CD4-positive, CD25-positive, alpha-beta regulatory T cell (primary cell): ENCODE measurements around the gene RASSF10. TPM values are rescaled to one million over a fixed set of nuclear protein-coding genes. Genes with fewer than 3 reads are reported as not detected.

Source experiments
- ATAC-seq, 2 donors: fragments of 150-1000 bp; cut with Tn5 transposase; one replicate each; pipeline ENCODE4 v1.10.0; 2021; ENCODE audit warnings: low read depth in 2 of 2, moderate number of reproducible peaks in 2 of 2, moderate library complexity in 1 of 2
- DNase-seq, 3 donors: peaks; one replicate each; pipeline versions ENCODE4 v3.0.0 to v3.0.0-alpha.2; 2012 to 2022; ENCODE audit warnings: mixed read lengths in 1 of 3
- H3K27ac ChIP-seq: one replicate; pipeline ENCODE4 v1.7.0; 2013; ENCODE audit warnings: mild to moderate bottlenecking, low read length; ENCODE audit not compliant: insufficient read depth, poor library complexity, severe bottlenecking
- H3K27me3 ChIP-seq: one replicate; pipeline ENCODE4 v1.7.0; 2013; ENCODE audit warnings: low read length; ENCODE audit not compliant: control insufficient read depth, insufficient read depth
- H3K36me3 ChIP-seq: one replicate; pipeline ENCODE4 v1.7.0; 2013; ENCODE audit warnings: mild to moderate bottlenecking, low read length, moderate library complexity; ENCODE audit not compliant: control insufficient read depth, insufficient read depth
- H3K4me1 ChIP-seq: 2 replicates; pipeline ENCODE4 v1.7.0; 2013; ENCODE audit warnings: mild to moderate bottlenecking, low read length; ENCODE audit not compliant: insufficient read depth, control insufficient read depth, poor library complexity, severe bottlenecking
- H3K4me3 ChIP-seq: one replicate; pipeline ENCODE4 v1.7.0; 2013; ENCODE audit warnings: low read depth, mild to moderate bottlenecking, low read length, moderate library complexity
- H3K9me3 ChIP-seq, 2 experiments: 1 replicate in 1 of 2; 2 replicates in 1 of 2; pipeline ENCODE4 v1.7.0; 2013; ENCODE audit warnings: low read length in 2 of 2, mild to moderate bottlenecking in 1 of 2, moderate library complexity in 1 of 2; ENCODE audit not compliant: control insufficient read depth in 2 of 2
- H3K27ac Mint-ChIP-seq, 3 donors: one replicate each; pipeline ENCODE4 v1.8.0; 2020 to 2022; ENCODE audit warnings: mild to moderate bottlenecking in 3 of 3, mixed read lengths in 3 of 3, moderate library complexity in 2 of 3
- H3K27me3 Mint-ChIP-seq: one replicate; pipeline ENCODE4 v1.8.0; 2022; ENCODE audit warnings: mild to moderate bottlenecking, mixed read lengths
- H3K36me3 Mint-ChIP-seq: one replicate; pipeline ENCODE4 v1.8.0; 2020; ENCODE audit warnings: mixed read lengths
- H3K4me1 Mint-ChIP-seq, 4 donors: one replicate each; pipeline ENCODE4 v1.8.0; 2020 to 2022; ENCODE audit warnings: mixed read lengths in 4 of 4, mild to moderate bottlenecking in 1 of 4
- H3K4me3 Mint-ChIP-seq, 4 donors: one replicate each; pipeline ENCODE4 v1.8.0; 2020 to 2022; ENCODE audit warnings: mild to moderate bottlenecking in 4 of 4, mixed read lengths in 4 of 4, moderate library complexity in 3 of 4
- H3K9me3 Mint-ChIP-seq, 7 donors: one replicate each; pipeline ENCODE4 v1.8.0; 2020 to 2022; ENCODE audit warnings: mixed read lengths in 7 of 7, mild to moderate bottlenecking in 3 of 7, moderate library complexity in 2 of 7
- polyA plus RNA-seq, 4 donors: library from polyadenylated mRNA; unstranded; fragments of 300-500 nt; fragmentation: Illumina TruSeq; gene quantifications; one replicate each; pipeline ENCODE4 v1.2.3, GENCODE V29; 2021
- total RNA-seq: library from RNA; stranded (reverse); gene quantifications from one replicate; pipeline ENCODE4 v1.2.3, GENCODE V29; 2022

RASSF10 gene
- total and polyA plus RNA-seq, 5 donors from 2014 or later, result not detected

DNA sequence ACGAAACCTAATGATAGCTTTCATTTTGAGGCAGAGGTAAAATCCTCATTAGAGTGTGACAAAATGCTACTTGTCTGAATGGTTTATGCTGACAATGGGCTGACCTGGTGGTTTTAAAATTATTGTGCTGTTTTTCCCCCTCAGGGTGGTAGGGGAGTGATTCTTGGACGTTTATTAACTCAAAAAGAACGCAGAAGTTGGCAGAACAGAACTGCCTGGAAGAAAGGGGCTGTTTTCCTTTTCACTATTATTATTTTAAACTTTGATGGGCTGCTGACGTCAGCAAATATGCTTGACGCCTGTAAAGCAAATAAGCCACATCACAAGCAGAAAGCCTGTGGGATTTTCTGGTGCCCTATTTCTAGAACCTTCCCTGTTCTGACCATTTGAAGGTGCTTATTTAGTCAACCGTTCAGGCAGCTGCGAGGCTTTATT is 4.0 kb downstream of the RASSF10 start:
- peaks cover 10% of the 10 kb centered on the region for H3K27me3 ChIP-seq
- H3K9me3 ChIP-seq, result no peaks in the 10 kb centered on the region
- H3K4me3 Mint-ChIP-seq, result no peak overlapping the region
- no peaks in the 10 kb centered on the region for H3K4me1 Mint-ChIP-seq
- no peak overlapping the region for H3K27ac ChIP-seq
- no peak overlapping the region for H3K4me3 ChIP-seq
- no peak for ATAC-seq
- peaks cover 2% of the 10 kb centered on the region for H3K4me1 ChIP-seq
- DNase-seq, result no peak
- no peak overlapping the region for H3K27ac Mint-ChIP-seq
- no peaks in the 10 kb centered on the region for H3K36me3 Mint-ChIP-seq
- H3K27me3 Mint-ChIP-seq, result peaks cover 51% of the 10 kb centered on the region
- H3K9me3 Mint-ChIP-seq, result peaks cover 0 to 1% (median 0%) of the 10 kb centered on the region in 7 donors
- no peaks in the 10 kb centered on the region for H3K36me3 ChIP-seq

DNA sequence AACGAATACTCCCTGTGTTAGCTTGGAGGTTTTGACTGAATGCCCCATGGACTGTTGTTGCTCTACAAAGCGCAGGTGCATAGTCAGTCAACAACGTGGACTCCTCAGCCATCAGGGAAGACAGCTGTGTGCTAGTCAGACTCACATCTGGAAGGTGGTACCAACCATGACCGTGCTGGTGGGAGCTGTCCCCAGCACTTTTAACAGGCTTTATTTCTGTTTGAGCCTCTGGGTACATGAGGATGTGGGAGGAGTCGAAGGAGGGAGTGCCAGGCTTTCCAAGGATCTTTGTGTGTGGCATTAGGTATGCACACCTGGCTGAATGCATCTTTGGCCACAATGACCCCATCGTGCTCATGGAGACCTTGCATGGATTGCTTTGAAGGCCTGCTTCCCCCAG is 6.6 kb downstream of the RASSF10 start:
- H3K9me3 ChIP-seq, result no peaks in the 10 kb centered on the region
- H3K36me3 ChIP-seq, result no peaks in the 10 kb centered on the region
- Mint-ChIP-seq H3K9me3 (peaks cover 0 to 1% (median 0%) of the 10 kb centered on the region in 7 donors), H3K27ac (no peak overlapping the region), H3K4me1 (no peaks in the 10 kb centered on the region), H3K27me3 (peaks cover 47% of the 10 kb centered on the region), H3K4me3 (no peak overlapping the region), H3K36me3 (no peaks in the 10 kb centered on the region)
- no peaks in the 10 kb centered on the region for H3K4me1 ChIP-seq
- H3K27me3 ChIP-seq, result peaks cover 10% of the 10 kb centered on the region
- ATAC-seq (no peak), DNase-seq (no peak)
- no peak overlapping the region for H3K27ac ChIP-seq
- H3K4me3 ChIP-seq, result no peak overlapping the region

GRCh38 chr11:13016415-13016814 is 7.3 kb downstream of the RASSF10 start:
- Histone ChIP-seq H3K27me3 (peaks cover 6% of the 10 kb centered on the region), H3K9me3 (no peaks in the 10 kb centered on the region), H3K36me3 (no peaks in the 10 kb centered on the region), H3K4me1 (no peaks in the 10 kb centered on the region), H3K27ac (no peak overlapping the region), H3K4me3 (no peak overlapping the region)
- no peaks in the 10 kb centered on the region for H3K4me1 Mint-ChIP-seq
- H3K4me3 Mint-ChIP-seq, result no peak overlapping the region
- no peaks in the 10 kb centered on the region for H3K36me3 Mint-ChIP-seq
- H3K27me3 Mint-ChIP-seq, result peaks cover 42% of the 10 kb centered on the region
- DNase-seq (no peak), ATAC-seq (no peak)
- no peak overlapping the region for H3K27ac Mint-ChIP-seq
- H3K9me3 Mint-ChIP-seq, result peaks cover 0 to 1% (median 0%) of the 10 kb centered on the region in 7 donors

GRCh38 chr11:13019313-13019712 is 10.2 kb downstream of the RASSF10 start:
- Histone ChIP-seq H3K27me3 (peaks cover 5% of the 10 kb centered on the region), H3K36me3 (no peaks in the 10 kb centered on the region), H3K4me3 (no peak overlapping the region), H3K27ac (no peak overlapping the region), H3K4me1 (no peaks in the 10 kb centered on the region), H3K9me3 (no peaks in the 10 kb centered on the region)
- H3K27me3 Mint-ChIP-seq, result peaks cover 40% of the 10 kb centered on the region
- ATAC-seq (no peak), DNase-seq (no peak)
- H3K9me3 Mint-ChIP-seq, result peaks cover 0 to 4% (median 0%) of the 10 kb centered on the region in 7 donors
- H3K4me3 Mint-ChIP-seq, result no peak overlapping the region
- no peak overlapping the region for H3K27ac Mint-ChIP-seq
- H3K36me3 Mint-ChIP-seq, result no peaks in the 10 kb centered on the region
- no peaks in the 10 kb centered on the region for H3K4me1 Mint-ChIP-seq

GRCh38 chr11:13023423-13023822 is 14.3 kb downstream of the RASSF10 start:
- no peaks in the 10 kb centered on the region for H3K9me3 ChIP-seq
- peaks cover 0 to 3% (median 0%) of the 10 kb centered on the region in 7 donors for H3K9me3 Mint-ChIP-seq
- H3K4me1 Mint-ChIP-seq, result no peaks in the 10 kb centered on the region
- H3K27me3 Mint-ChIP-seq, result peaks cover 23% of the 10 kb centered on the region
- no peak overlapping the region for H3K27ac ChIP-seq
- H3K4me1 ChIP-seq, result no peaks in the 10 kb centered on the region
- no peak overlapping the region for H3K4me3 Mint-ChIP-seq
- no peak for DNase-seq
- no peak overlapping the region for H3K27ac Mint-ChIP-seq
- no peak for ATAC-seq
- H3K36me3 Mint-ChIP-seq, result no peaks in the 10 kb centered on the region
- H3K36me3 ChIP-seq, result no peaks in the 10 kb centered on the region
- peaks cover 5% of the 10 kb centered on the region for H3K27me3 ChIP-seq
- no peak overlapping the region for H3K4me3 ChIP-seq

- Histone ChIP-seq H3K27me3 (peaks cover 2% of the 10 kb centered on the region), H3K4me3 (no peak overlapping the region), H3K9me3 (no peaks in the 10 kb centered on the region), H3K4me1 (no peaks in the 10 kb centered on the region), H3K27ac (no peak overlapping the region), H3K36me3 (no peaks in the 10 kb centered on the region)
- Mint-ChIP-seq H3K36me3 (no peaks in the 10 kb centered on the region), H3K9me3 (peaks cover 0 to 3% (median 0%) of the 10 kb centered on the region in 7 donors), H3K4me3 (no peak overlapping the region), H3K27me3 (peaks cover 14% of the 10 kb centered on the region), H3K4me1 (no peaks in the 10 kb centered on the region), H3K27ac (no peak overlapping the region)
- no peak for DNase-seq
- no peak for ATAC-seq
Measured at GRCh38 chr11:13026722-13027121, 17.6 kb downstream of the RASSF10 start.

DNA sequence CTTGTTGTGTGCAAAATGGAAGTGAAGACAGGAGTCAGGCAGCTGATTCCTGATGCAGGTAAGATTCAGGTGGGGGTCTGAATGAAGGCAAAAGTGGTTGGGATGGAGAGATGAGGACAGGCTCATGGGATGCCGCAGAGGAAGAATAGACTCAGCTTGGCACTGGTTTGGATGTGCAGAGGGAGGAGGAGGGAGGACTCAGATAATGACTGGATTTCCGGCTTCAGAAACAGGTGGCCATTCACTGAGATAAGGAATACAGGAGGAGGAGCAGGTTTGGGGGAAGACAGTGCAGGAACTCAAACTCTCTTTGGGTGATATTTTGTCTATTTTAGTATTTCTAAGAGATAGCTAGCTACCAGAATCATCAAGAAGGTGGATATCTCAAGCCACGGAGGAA is 19.2 kb downstream of the RASSF10 start:
- no peak overlapping the region for H3K4me3 Mint-ChIP-seq
- DNase-seq (no peak), ATAC-seq (no peak)
- peaks cover 2% of the 10 kb centered on the region for H3K27me3 ChIP-seq
- no peak overlapping the region for H3K27ac ChIP-seq
- no peak overlapping the region for H3K4me3 ChIP-seq
- H3K4me1 Mint-ChIP-seq, result no peaks in the 10 kb centered on the region
- H3K27ac Mint-ChIP-seq, result no peak overlapping the region
- H3K36me3 ChIP-seq, result no peaks in the 10 kb centered on the region
- no peaks in the 10 kb centered on the region for H3K36me3 Mint-ChIP-seq
- no peaks in the 10 kb centered on the region for H3K9me3 ChIP-seq
- H3K27me3 Mint-ChIP-seq, result no peaks in the 10 kb centered on the region
- H3K9me3 Mint-ChIP-seq, result no peaks in the 10 kb centered on the region
- no peaks in the 10 kb centered on the region for H3K4me1 ChIP-seq

- ATAC-seq (no peak), DNase-seq (no peak)
- peaks cover 0 to 1% (median 0%) of the 10 kb centered on the region in 7 donors for H3K9me3 Mint-ChIP-seq
- no peak overlapping the region for H3K4me3 Mint-ChIP-seq
- Histone ChIP-seq H3K27ac (no peak overlapping the region), H3K4me3 (no peak overlapping the region), H3K9me3 (no peaks in the 10 kb centered on the region), H3K36me3 (no peaks in the 10 kb centered on the region), H3K4me1 (no peaks in the 10 kb centered on the region), H3K27me3 (no peaks in the 10 kb centered on the region)
- no peaks in the 10 kb centered on the region for H3K4me1 Mint-ChIP-seq
- H3K27ac Mint-ChIP-seq, result no peak overlapping the region
- H3K36me3 Mint-ChIP-seq, result no peaks in the 10 kb centered on the region
- peaks cover 3% of the 10 kb centered on the region for H3K27me3 Mint-ChIP-seq
Measured at GRCh38 chr11:13029872-13030271, 20.8 kb downstream of the RASSF10 start.
